ENCODE data around the gene ALDH16A1.
"Not testable (repeated sequence)": the region's sequence is repeated elsewhere in the genome, so short reads cannot be mapped to it uniquely, and the experiment has no call there.

DNA sequence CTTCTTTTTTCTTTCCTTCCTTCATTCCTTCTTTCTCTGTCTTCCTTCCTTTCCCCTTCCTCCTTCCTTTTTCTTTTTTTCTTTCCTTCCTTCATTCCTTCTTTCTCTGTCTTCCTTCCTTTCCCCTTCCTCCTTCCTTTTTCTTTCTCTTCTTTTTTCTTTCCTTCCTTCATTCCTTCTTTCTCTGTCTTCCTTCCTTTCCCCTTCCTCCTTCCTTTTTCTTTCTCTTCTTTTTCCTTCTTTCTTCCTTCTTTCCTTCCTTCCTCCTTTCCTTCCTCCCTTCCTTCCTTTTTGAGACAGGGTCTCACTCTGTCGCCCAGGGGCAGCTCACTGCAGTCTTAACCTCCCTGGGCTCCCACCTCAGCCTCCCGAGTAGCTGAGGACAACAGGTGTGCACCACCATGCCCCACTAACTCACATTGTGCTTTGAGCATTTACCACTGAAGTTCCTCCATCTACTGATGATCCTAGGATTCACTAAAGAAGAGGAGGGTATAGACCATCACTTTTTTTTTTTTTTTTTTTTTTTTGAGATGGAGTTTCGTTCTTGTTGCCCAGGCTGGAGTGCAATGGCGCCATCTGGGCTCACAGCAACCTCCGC, 8.8 kb upstream of the ALDH16A1 start:
- TF ChIP-seq, protein P1, sequence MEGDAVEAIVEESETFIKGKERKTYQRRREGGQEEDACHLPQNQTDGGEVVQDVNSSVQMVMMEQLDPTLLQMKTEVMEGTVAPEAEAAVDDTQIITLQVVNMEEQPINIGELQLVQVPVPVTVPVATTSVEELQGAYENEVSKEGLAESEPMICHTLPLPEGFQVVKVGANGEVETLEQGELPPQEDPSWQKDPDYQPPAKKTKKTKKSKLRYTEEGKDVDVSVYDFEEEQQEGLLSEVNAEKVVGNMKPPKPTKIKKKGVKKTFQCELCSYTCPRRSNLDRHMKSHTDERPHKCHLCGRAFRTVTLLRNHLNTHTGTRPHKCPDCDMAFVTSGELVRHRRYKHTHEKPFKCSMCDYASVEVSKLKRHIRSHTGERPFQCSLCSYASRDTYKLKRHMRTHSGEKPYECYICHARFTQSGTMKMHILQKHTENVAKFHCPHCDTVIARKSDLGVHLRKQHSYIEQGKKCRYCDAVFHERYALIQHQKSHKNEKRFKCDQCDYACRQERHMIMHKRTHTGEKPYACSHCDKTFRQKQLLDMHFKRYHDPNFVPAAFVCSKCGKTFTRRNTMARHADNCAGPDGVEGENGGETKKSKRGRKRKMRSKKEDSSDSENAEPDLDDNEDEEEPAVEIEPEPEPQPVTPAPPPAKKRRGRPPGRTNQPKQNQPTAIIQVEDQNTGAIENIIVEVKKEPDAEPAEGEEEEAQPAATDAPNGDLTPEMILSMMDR (IDR thresholded peaks at IDR 0.05): not testable (repeated sequence)
- peak; percentile 11 for TF ChIP-seq EZH2 (IDR thresholded peaks at IDR 0.05)
- TF ChIP-seq EZH2phosphoT487 (IDR thresholded peaks at IDR 0.05): not testable (repeated sequence)

Measured in neural progenitor cell (in vitro differentiated cells).